ENCODE measurements around the gene OSBPL6.

OSBPL6 gene

GRCh38 chr2:178208817-178209216 is 14.5 kb downstream of the OSBPL6 start:
- no peak for TF ChIP-seq TCF4 (CRISPR knock-in tag; IDR thresholded peaks at IDR 0.05; ENCODE audit: borderline replicate concordance)
- no peak for TF ChIP-seq BACH2 (CRISPR knock-in tag; IDR thresholded peaks at IDR 0.05; ENCODE audit: borderline replicate concordance)
- TF ChIP-seq ZFP30 (CRISPR knock-in tag; IDR thresholded peaks at IDR 0.05) = no peak
- no peak for TF ChIP-seq GLIS3 (CRISPR knock-in tag; IDR thresholded peaks at IDR 0.05)
- no peak for TF ChIP-seq TOX (CRISPR knock-in tag; IDR thresholded peaks at IDR 0.05; ENCODE audit: borderline replicate concordance)
- no peak for TF ChIP-seq ESRRG (CRISPR knock-in tag; IDR thresholded peaks at IDR 0.05)
- TF ChIP-seq ZNF8 (CRISPR knock-in tag; IDR thresholded peaks at IDR 0.05) = no peak
- TF ChIP-seq ZNF70 (CRISPR knock-in tag; IDR thresholded peaks at IDR 0.05) = no peak
- TF ChIP-seq, protein P1, sequence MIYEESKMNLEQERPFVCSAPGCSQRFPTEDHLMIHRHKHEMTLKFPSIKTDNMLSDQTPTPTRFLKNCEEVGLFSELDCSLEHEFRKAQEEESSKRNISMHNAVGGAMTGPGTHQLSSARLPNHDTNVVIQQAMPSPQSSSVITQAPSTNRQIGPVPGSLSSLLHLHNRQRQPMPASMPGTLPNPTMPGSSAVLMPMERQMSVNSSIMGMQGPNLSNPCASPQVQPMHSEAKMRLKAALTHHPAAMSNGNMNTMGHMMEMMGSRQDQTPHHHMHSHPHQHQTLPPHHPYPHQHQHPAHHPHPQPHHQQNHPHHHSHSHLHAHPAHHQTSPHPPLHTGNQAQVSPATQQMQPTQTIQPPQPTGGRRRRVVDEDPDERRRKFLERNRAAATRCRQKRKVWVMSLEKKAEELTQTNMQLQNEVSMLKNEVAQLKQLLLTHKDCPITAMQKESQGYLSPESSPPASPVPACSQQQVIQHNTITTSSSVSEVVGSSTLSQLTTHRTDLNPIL (CRISPR knock-in tag; IDR thresholded peaks at IDR 0.05; ENCODE audit: low read depth) = no peak
- TF ChIP-seq PPARA (CRISPR knock-in tag; IDR thresholded peaks at IDR 0.05; ENCODE audit: borderline replicate concordance) = no peak
- TF ChIP-seq, protein P2, sequence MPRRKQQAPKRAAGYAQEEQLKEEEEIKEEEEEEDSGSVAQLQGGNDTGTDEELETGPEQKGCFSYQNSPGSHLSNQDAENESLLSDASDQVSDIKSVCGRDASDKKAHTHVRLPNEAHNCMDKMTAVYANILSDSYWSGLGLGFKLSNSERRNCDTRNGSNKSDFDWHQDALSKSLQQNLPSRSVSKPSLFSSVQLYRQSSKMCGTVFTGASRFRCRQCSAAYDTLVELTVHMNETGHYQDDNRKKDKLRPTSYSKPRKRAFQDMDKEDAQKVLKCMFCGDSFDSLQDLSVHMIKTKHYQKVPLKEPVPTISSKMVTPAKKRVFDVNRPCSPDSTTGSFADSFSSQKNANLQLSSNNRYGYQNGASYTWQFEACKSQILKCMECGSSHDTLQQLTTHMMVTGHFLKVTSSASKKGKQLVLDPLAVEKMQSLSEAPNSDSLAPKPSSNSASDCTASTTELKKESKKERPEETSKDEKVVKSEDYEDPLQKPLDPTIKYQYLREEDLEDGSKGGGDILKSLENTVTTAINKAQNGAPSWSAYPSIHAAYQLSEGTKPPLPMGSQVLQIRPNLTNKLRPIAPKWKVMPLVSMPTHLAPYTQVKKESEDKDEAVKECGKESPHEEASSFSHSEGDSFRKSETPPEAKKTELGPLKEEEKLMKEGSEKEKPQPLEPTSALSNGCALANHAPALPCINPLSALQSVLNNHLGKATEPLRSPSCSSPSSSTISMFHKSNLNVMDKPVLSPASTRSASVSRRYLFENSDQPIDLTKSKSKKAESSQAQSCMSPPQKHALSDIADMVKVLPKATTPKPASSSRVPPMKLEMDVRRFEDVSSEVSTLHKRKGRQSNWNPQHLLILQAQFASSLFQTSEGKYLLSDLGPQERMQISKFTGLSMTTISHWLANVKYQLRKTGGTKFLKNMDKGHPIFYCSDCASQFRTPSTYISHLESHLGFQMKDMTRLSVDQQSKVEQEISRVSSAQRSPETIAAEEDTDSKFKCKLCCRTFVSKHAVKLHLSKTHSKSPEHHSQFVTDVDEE (CRISPR knock-in tag; IDR thresholded peaks at IDR 0.05) = no peak
- no peak for TF ChIP-seq OSR1 (CRISPR knock-in tag; IDR thresholded peaks at IDR 0.05)
- no peak for ATAC-seq

- no peak for TF ChIP-seq ZNF8 (CRISPR knock-in tag; IDR thresholded peaks at IDR 0.05)
- no peak for TF ChIP-seq ZNF70 (CRISPR knock-in tag; IDR thresholded peaks at IDR 0.05)
- no peak for TF ChIP-seq ZNF565 (CRISPR knock-in tag; conservative IDR thresholded peaks at IDR 0.05; ENCODE audit: low read depth)
- no peak for TF ChIP-seq OSR1 (CRISPR knock-in tag; IDR thresholded peaks at IDR 0.05)
- TF ChIP-seq ESRRG (CRISPR knock-in tag; IDR thresholded peaks at IDR 0.05) = no peak
- no peak for TF ChIP-seq CSDC2 (CRISPR knock-in tag; IDR thresholded peaks at IDR 0.05)
- no peak for TF ChIP-seq GLIS3 (CRISPR knock-in tag; IDR thresholded peaks at IDR 0.05)
- TF ChIP-seq, protein P1 (CRISPR knock-in tag; IDR thresholded peaks at IDR 0.05; ENCODE audit: low read depth) = no peak
- no peak for TF ChIP-seq ZFP30 (CRISPR knock-in tag; IDR thresholded peaks at IDR 0.05)
- TF ChIP-seq, protein P2 (CRISPR knock-in tag; IDR thresholded peaks at IDR 0.05) = no peak
- no peak for TF ChIP-seq ISL1 (CRISPR knock-in tag; IDR thresholded peaks at IDR 0.05)
- ATAC-seq = no peak
These were observed 17.1 kb downstream of the OSBPL6 start for GRCh38 chr2:178211460-178211859.

- ATAC-seq = no peak
- no peak for TF ChIP-seq OSR1 (CRISPR knock-in tag; IDR thresholded peaks at IDR 0.05)
- TF ChIP-seq ZFP30 (CRISPR knock-in tag; IDR thresholded peaks at IDR 0.05) = no peak
- TF ChIP-seq, protein P2 (CRISPR knock-in tag; IDR thresholded peaks at IDR 0.05) = no peak
- no peak for TF ChIP-seq TCF4 (CRISPR knock-in tag; IDR thresholded peaks at IDR 0.05; ENCODE audit: borderline replicate concordance)
- TF ChIP-seq ESRRG (CRISPR knock-in tag; IDR thresholded peaks at IDR 0.05) = no peak
- TF ChIP-seq CSRNP3 (CRISPR knock-in tag; IDR thresholded peaks at IDR 0.05) = no peak
- no peak for TF ChIP-seq ISL1 (CRISPR knock-in tag; IDR thresholded peaks at IDR 0.05)
These were observed 17.6 kb downstream of the OSBPL6 start for GRCh38 chr2:178211943-178212342.
